GM10266 (cell line): Measurements from ENCODE around the gene ATG5.

ENCODE experiments used
- DNase-seq: peaks from one replicate; pipeline ENCODE4 v3.0.0; 2012; ENCODE audit errors: extremely low spot score
- CTCF ChIP-seq: IDR thresholded peaks from 2 replicates; pipeline ENCODE4 v1.5.1; 2012; ENCODE audit warnings: mild to moderate bottlenecking, low read depth; ENCODE audit not compliant: control insufficient read depth, insufficient read depth; ENCODE audit errors: missing control alignments

ATG5 gene

GRCh38 chr6:106161311-106161874 is 164.2 kb downstream of the ATG5 start:
- no peak for DNase-seq
- TF ChIP-seq CTCF, result no peak

- no peak for TF ChIP-seq CTCF
Measured at GRCh38 chr6:106160189-106160588, 165.4 kb downstream of the ATG5 start.

GRCh38 chr6:106159531-106159940 is 166.0 kb downstream of the ATG5 start:
- no peak for TF ChIP-seq CTCF
- no peak for DNase-seq

More at GRCh38 chr6:106160189-106160588, 165.4 kb downstream of the ATG5 start:
- DNase-seq, result no peak

GRCh38 chr6:106158816-106159215 is 166.7 kb downstream of the ATG5 start:
- TF ChIP-seq CTCF, result no peak

GRCh38 chr6:106156863-106157262 is 168.7 kb downstream of the ATG5 start:
- TF ChIP-seq CTCF, result no peak
- DNase-seq, result no peak

More at GRCh38 chr6:106158816-106159215, 166.7 kb downstream of the ATG5 start:
- DNase-seq, result no peak

- DNase-seq, result no peak
Measured at GRCh38 chr6:106156413-106156812, 169.1 kb downstream of the ATG5 start.

More at GRCh38 chr6:106156413-106156812, 169.1 kb downstream of the ATG5 start:
- no peak for TF ChIP-seq CTCF
